Chondrocyte (in vitro differentiated cells): ENCODE measurements around the gene TOM1L2. TPM values are rescaled to one million over a fixed set of nuclear protein-coding genes. Genes with fewer than 3 reads are reported as not detected.

Experiments used
- DNase-seq: peaks from one replicate; pipeline ENCODE4 v3.0.0; 2021; ENCODE audit warnings: mixed read lengths, low spot score
- H3K27ac Mint-ChIP-seq: one replicate; pipeline ENCODE4 v1.8.0; 2021; ENCODE audit warnings: mild to moderate bottlenecking, moderate library complexity, mixed read lengths; ENCODE audit not compliant: unreplicated experiment
- H3K27me3 Mint-ChIP-seq: 2 replicates; pipeline ENCODE4 v1.8.0; 2021; ENCODE audit warnings: low read depth, mixed read lengths
- H3K36me3 Mint-ChIP-seq: 2 replicates; pipeline ENCODE4 v1.8.0; 2021; ENCODE audit warnings: low read depth, mixed read lengths
- H3K4me1 Mint-ChIP-seq: 2 replicates; pipeline ENCODE4 v1.8.0; 2021; ENCODE audit warnings: low read depth, mild to moderate bottlenecking, mixed read lengths
- H3K4me3 Mint-ChIP-seq: one replicate; pipeline ENCODE4 v1.8.0; 2021; ENCODE audit warnings: mild to moderate bottlenecking, moderate library complexity, mixed read lengths; ENCODE audit not compliant: unreplicated experiment
- H3K9me3 Mint-ChIP-seq: 2 replicates; pipeline ENCODE4 v1.8.0; 2021; ENCODE audit warnings: low read depth, mixed read lengths
- CTCF ChIP-seq: fragments of 200-600 bp; sonication (generic); IDR thresholded peaks from 2 replicates; pipeline ENCODE4 v1.5.0; 2021; ENCODE audit warnings: antibody characterized with exemption, mild to moderate bottlenecking, moderate library complexity
- total RNA-seq: library from RNA; stranded (reverse); gene quantifications from 3 replicates; pipeline ENCODE4 v1.2.1, GENCODE V29; 2021

The TOM1L2 gene
- total RNA-seq, 1 donor from 2014 or later = 56.1 TPM

DNA sequence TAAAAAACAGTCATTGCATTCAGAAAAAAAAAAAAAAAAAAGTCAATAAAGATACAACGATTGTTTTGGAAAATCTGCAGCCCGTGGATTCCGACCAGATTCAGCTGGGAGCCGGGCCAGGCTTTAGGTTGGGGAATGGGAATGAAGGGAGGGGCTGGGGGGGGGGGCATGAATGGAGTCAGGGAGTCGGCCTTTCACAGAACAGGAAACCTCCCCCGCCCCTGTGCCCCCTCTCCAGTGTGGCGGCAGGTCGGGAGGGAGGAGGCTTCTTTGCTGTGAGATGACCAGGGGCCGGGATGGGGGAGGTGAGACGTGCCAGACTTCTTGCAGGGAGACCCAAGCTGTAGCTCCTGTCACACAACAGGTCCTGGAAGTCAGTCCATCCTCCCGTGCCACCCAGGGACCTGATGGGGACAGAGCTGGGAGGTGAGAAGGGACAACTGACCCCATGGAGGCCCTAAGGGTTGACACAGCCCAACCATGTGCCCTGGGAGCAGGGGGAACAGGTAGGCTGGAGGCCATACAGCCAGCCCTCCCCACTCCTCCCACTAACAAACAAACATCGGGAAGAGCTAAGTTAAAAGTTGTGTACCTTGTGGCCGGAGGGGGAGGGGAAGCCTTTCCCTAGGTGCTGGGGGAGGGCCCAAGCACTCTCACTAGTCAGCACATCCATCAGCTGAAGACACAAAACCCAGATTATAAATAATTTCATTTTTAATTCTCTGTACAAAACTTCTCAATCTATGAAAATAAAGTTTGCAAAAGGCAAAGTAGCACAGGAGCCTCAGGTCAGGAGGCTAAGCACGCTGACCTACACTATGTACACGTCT lies 160.6 kb downstream of the TOM1L2 start:
- peaks cover 4% of the 10 kb centered on the region for H3K36me3 Mint-ChIP-seq
- no peaks in the 10 kb centered on the region for H3K9me3 Mint-ChIP-seq
- H3K27ac Mint-ChIP-seq = no peak overlapping the region
- peaks cover 14% of the 10 kb centered on the region for H3K4me1 Mint-ChIP-seq
- no peak overlapping the region for H3K4me3 Mint-ChIP-seq
- no peak for TF ChIP-seq CTCF
- no peaks in the 10 kb centered on the region for H3K27me3 Mint-ChIP-seq
- no peak for DNase-seq

GRCh38 chr17:17810895-17811248 lies 161.3 kb downstream of the TOM1L2 start:
- H3K4me3 Mint-ChIP-seq = no peak overlapping the region
- no peak overlapping the region for H3K27ac Mint-ChIP-seq
- no peaks in the 10 kb centered on the region for H3K27me3 Mint-ChIP-seq
- peaks cover 14% of the 10 kb centered on the region for H3K4me1 Mint-ChIP-seq
- no peaks in the 10 kb centered on the region for H3K9me3 Mint-ChIP-seq
- DNase-seq = no peak
- peaks cover 7% of the 10 kb centered on the region for H3K36me3 Mint-ChIP-seq
- TF ChIP-seq CTCF = no peak

DNA sequence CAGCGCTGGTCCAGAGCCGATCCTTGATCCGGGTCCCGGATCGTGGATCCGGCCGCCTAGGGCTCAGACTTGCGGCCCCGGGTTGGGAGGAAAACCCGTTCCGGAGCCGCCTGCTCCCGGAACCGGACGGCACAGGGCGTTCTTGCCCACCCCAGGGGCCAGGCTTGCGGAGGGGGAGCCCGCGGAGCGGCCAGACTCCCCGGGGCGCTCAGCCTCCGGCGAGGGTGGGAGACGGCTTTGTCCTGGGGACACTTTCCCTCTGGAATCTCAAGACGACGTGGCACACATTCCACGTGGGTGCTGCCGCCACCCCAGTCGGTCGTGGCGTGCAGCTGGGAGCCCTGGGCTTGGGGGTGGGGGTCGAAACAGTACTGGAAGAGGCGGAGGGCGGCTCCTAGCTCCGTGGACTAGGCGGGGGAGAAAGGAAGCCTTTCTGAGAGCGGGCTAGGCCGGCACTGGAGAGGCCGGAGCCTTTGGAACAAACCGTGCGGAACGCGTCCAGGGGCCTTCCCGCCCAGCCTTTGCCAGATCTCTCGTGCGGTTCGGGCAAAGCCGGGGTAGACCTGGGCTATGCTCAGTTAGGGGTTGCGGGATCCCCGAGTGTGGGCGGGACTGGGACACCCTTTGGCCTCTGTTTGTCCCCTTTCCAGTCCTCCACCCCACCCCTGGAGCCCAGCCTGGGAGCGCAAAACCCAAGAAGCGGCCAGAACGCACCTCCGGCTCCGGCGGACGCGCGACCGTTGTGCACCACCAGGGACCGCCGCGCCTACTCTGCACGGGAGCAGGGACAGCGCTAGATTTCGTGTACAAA lies 161.9 kb downstream of the TOM1L2 start:
- peaks cover 14% of the 10 kb centered on the region for H3K4me1 Mint-ChIP-seq

GRCh38 chr17:17809531-17810083 lies 162.6 kb downstream of the TOM1L2 start:
- DNase-seq = no peak
- Mint-ChIP-seq H3K27me3 (no peaks in the 10 kb centered on the region), H3K4me3 (no peak overlapping the region)

More for the DNA sequence above, 161.9 kb downstream of the TOM1L2 start:
- Mint-ChIP-seq H3K27me3 (no peaks in the 10 kb centered on the region), H3K4me3 (no peak overlapping the region), H3K27ac (peak overlapping the region; percentile 41), H3K36me3 (peaks cover 11% of the 10 kb centered on the region), H3K9me3 (no peaks in the 10 kb centered on the region)
- TF ChIP-seq CTCF = no peak
- DNase-seq = peak; percentile 94

More at GRCh38 chr17:17809531-17810083, 162.6 kb downstream of the TOM1L2 start:
- peaks cover 14% of the 10 kb centered on the region for H3K4me1 Mint-ChIP-seq
- no peaks in the 10 kb centered on the region for H3K9me3 Mint-ChIP-seq
- TF ChIP-seq CTCF = peak; percentile 8
- peaks cover 11% of the 10 kb centered on the region for H3K36me3 Mint-ChIP-seq
- H3K27ac Mint-ChIP-seq = no peak overlapping the region
